A673 (cell line): Measurements from ENCODE around the gene CCDC201. TPM values are rescaled to one million over a fixed set of nuclear protein-coding genes. Genes with fewer than 3 reads are reported as not detected.

Experiments
- BruUV-seq: library from RNA; stranded (reverse); fragments of 400-500 nt; replicated peaks from 2 replicates; lab custom pipeline; 2021; lab: Mats Ljungman, UMichigan
- CTCF ChIA-PET: fragments of 300-600 bp; sonication (Branson Sonifier 250); formaldehyde crosslinking; loops from one replicate; lab custom pipeline; 2022; ENCODE audit warnings: antibody characterized with exemption; lab: Charles Lee
- POLR2A ChIA-PET: fragments of 300-600 bp; sonication (Branson Sonifier 250); formaldehyde crosslinking; loops from one replicate; lab custom pipeline; 2022; ENCODE audit warnings: antibody characterized with exemption; ENCODE audit not compliant: low non-redundant PET; lab: Charles Lee
- DNase-seq: peaks from one replicate; pipeline ENCODE4 v3.0.0-alpha.2; 2015; ENCODE audit warnings: low spot score
- H3K27ac ChIP-seq: fragments of 200-600 bp; sonication (generic); 2 replicates; pipeline ENCODE4 v1.5.1; 2016; ENCODE audit warnings: mixed run types, low read depth, mild to moderate bottlenecking, mixed read lengths, antibody characterized with exemption, low read length; ENCODE audit not compliant: poor library complexity, severe bottlenecking
- H3K27me3 ChIP-seq: fragments of 200-600 bp; sonication (generic); replicated peaks from 2 replicates; pipeline ENCODE4 v1.6.1; 2017; ENCODE audit warnings: mixed run types, low read depth, mild to moderate bottlenecking, mixed read lengths, antibody characterized with exemption, low read length; ENCODE audit not compliant: insufficient read depth, poor library complexity
- H3K36me3 ChIP-seq: fragments of 200-600 bp; sonication (generic); 2 replicates; pipeline ENCODE4 v1.6.1; 2016; ENCODE audit warnings: mixed run types, mild to moderate bottlenecking, mixed read lengths, antibody characterized with exemption, low read length; ENCODE audit not compliant: insufficient read depth, poor library complexity, severe bottlenecking
- H3K4me1 ChIP-seq: fragments of 200-600 bp; sonication (generic); 2 replicates; pipeline ENCODE4 v1.6.1; 2017; ENCODE audit warnings: mixed run types, mild to moderate bottlenecking, mixed read lengths, antibody characterized with exemption, low read length; ENCODE audit not compliant: insufficient read depth, poor library complexity, severe bottlenecking
- H3K4me3 ChIP-seq: fragments of 200-600 bp; sonication (generic); 2 replicates; pipeline ENCODE4 v1.5.1; 2016; ENCODE audit warnings: low read depth, mixed run types, mild to moderate bottlenecking, mixed read lengths, low read length; ENCODE audit not compliant: poor library complexity, severe bottlenecking
- H3K9me3 ChIP-seq: fragments of 200-600 bp; sonication (generic); 2 replicates; pipeline ENCODE4 v1.6.1; 2016; ENCODE audit warnings: mixed run types, low read depth, mild to moderate bottlenecking, mixed read lengths, antibody characterized with exemption, low read length; ENCODE audit not compliant: poor library complexity, severe bottlenecking
- EZH2 ChIP-seq: fragments of 200-600 bp; sonication (generic); IDR thresholded peaks from 2 replicates; pipeline ENCODE4 v1.6.1; 2017; ENCODE audit warnings: borderline replicate concordance, low read depth, mild to moderate bottlenecking, mixed read lengths, antibody characterized with exemption, low read length; ENCODE audit not compliant: poor library complexity, severe bottlenecking
- intact Hi-C: fragments of 100-400 bp; cut with micrococcal nuclease; formaldehyde crosslinking; loops from one replicate; pipeline ENCODE4 v1.10.0; 2022; ENCODE audit not compliant: unreplicated experiment
- total RNA-seq: library from RNA; stranded (reverse); gene quantifications from 2 replicates; pipeline ENCODE4 v1.2.3, GENCODE V29; 2021
- TF ChIP-seq, protein P1 (sequence below): fragments of 300-800, 200-600 bp; sonication (generic); conservative IDR thresholded peaks from 2 replicates; pipeline ENCODE4 v1.5.1; 2017; ENCODE audit warnings: low read depth, mild to moderate bottlenecking, antibody characterized with exemption, low read length, moderate library complexity, mixed read lengths

CCDC201 gene
- total RNA-seq, 1 experiment from 2014 or later, result not detected

DNA sequence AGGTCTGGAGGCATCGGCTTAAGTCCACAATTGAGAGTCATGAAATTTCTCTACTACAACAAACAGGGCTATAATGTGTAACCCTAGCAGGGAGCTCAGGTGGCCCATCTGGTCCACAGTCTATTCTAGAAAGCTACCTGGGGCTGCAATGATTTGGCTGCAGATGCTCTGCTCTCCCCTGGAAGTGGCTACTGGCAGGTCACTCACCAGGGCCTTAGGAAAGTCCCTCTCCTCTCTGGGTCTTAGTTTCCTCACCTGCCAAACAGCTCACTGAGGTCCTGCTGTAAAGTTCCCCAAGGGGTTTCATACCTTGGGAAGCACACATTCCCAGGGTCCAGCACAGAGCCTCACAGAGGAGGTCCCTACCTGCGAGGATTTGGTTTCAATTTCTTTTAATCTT lies 45.7 kb upstream of the CCDC201 start:
- no peak for TF ChIP-seq EZH2
- TF ChIP-seq, protein P1, sequence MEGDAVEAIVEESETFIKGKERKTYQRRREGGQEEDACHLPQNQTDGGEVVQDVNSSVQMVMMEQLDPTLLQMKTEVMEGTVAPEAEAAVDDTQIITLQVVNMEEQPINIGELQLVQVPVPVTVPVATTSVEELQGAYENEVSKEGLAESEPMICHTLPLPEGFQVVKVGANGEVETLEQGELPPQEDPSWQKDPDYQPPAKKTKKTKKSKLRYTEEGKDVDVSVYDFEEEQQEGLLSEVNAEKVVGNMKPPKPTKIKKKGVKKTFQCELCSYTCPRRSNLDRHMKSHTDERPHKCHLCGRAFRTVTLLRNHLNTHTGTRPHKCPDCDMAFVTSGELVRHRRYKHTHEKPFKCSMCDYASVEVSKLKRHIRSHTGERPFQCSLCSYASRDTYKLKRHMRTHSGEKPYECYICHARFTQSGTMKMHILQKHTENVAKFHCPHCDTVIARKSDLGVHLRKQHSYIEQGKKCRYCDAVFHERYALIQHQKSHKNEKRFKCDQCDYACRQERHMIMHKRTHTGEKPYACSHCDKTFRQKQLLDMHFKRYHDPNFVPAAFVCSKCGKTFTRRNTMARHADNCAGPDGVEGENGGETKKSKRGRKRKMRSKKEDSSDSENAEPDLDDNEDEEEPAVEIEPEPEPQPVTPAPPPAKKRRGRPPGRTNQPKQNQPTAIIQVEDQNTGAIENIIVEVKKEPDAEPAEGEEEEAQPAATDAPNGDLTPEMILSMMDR, result no peak
- H3K4me3 ChIP-seq, result no peak overlapping the region
- peaks cover 79% of the 10 kb centered on the region for H3K27me3 ChIP-seq
- peaks cover 5% of the 10 kb centered on the region for H3K4me1 ChIP-seq
- CTCF ChIA-PET, result no interaction called here
- no TSS peak for BruUV-seq
- H3K27ac ChIP-seq, result no peak overlapping the region
- no peaks in the 10 kb centered on the region for H3K9me3 ChIP-seq
- POLR2A ChIA-PET, result no interaction called here
- no peaks in the 10 kb centered on the region for H3K36me3 ChIP-seq
- intact Hi-C loops, result loop anchor here (10.0 kb wide), 1 partner anchor 1906 kb away; no protein-coding TSS in a partner anchor
- no peak for DNase-seq

DNA sequence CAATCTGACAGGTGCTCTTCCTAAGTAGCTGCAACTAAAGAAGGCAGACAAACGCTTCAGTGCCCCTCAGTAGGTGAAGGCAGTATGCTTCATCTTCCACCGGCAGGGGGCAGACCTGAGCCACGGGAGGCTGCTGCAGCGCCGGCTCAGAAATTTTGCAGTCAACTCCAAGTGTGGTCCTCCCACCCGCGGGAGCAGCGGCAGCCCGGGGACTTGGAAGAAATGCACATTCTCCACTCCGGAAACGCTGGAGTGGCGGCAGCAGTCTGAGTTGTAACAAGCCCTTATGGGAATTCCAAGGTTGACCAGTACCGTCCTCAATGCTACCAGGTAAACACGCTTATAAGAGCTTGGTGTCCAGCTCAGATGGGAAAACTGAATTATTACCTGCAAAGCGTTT lies 44.8 kb upstream of the CCDC201 start:
- Histone ChIP-seq H3K27ac (no peak overlapping the region), H3K27me3 (peaks cover 71% of the 10 kb centered on the region), H3K9me3 (no peaks in the 10 kb centered on the region), H3K4me3 (no peak overlapping the region), H3K36me3 (no peaks in the 10 kb centered on the region), H3K4me1 (peaks cover 3% of the 10 kb centered on the region)
- ChIA-PET POLR2A (no interaction called here), CTCF (no interaction called here)
- no peak for TF ChIP-seq EZH2
- TF ChIP-seq, protein P1, result peak; percentile 93
- BruUV-seq, result no TSS peak
- intact Hi-C loops, result loop anchor here (1.0 to 10.0 kb wide), 2 partner anchors 1263 to 1907 kb away; no protein-coding TSS in a partner anchor
- DNase-seq, result peak; percentile 78

DNA sequence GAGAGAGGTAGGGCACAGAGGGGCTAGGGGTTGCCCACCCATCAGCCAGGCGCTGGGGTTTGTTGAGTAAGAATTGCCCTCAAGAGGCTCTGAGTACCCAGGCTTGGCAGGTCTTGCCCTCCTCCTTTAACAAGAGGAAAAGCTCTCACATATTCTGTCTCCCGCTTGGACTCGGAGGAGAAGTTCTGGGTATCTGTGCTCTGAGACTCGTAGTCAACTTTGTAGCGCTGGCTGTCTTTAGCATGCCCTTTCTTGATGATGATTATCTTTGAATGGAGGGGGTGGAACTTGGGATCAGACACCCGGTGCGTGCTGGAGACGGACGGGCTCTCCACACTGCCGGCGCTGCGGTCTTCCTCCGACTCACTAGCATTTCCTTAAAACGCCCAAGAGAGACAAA lies 44.2 kb upstream of the CCDC201 start:
- DNase-seq, result no peak
- Histone ChIP-seq H3K4me3 (no peak overlapping the region), H3K4me1 (no peaks in the 10 kb centered on the region), H3K9me3 (no peaks in the 10 kb centered on the region), H3K36me3 (no peaks in the 10 kb centered on the region), H3K27me3 (peaks cover 65% of the 10 kb centered on the region), H3K27ac (no peak overlapping the region)
- TF ChIP-seq, protein P1, result no peak
- no peak for TF ChIP-seq EZH2
- intact Hi-C loops, result loop anchor here (1.0 to 10.0 kb wide), 2 partner anchors 1263 to 1908 kb away; no protein-coding TSS in a partner anchor
- CTCF ChIA-PET, result no interaction called here
- no TSS peak for BruUV-seq
- POLR2A ChIA-PET, result no interaction called here
